HEK293 (cell line): ENCODE measurements around the gene RDX.

Experiments used
- CTCF ChIA-PET: fragments of 350-600 bp; formaldehyde crosslinking; extraction: SDS; loops from one replicate; lab custom pipeline; 2021; ENCODE audit warnings: antibody characterized with exemption; lab: Yijun Ruan, JAX
- POLR2A ChIA-PET: fragments of 300-600 bp; formaldehyde crosslinking; extraction: SDS; loops from one replicate; lab custom pipeline; 2020; ENCODE audit warnings: antibody characterized with exemption, inconsistent platforms; lab: Yijun Ruan, JAX
- H3K27ac ChIP-seq: fragments of 200-500 bp; sonication (Bioruptor generic); 2 replicates; pipeline ENCODE4 v1.5.1; 2014; ENCODE audit warnings: low read depth, low read length, control low read depth, inconsistent platforms; ENCODE audit errors: extremely low read depth
- H3K36me3 ChIP-seq, 2 experiments: fragments of 200-500 bp in 1 of 2; sonication (Bioruptor generic) in 1 of 2; 1 replicate in 1 of 2; 2 replicates in 1 of 2; pipeline ENCODE4 v1.5.1; 2014 to 2017; ENCODE audit warnings: inconsistent platforms in 2 of 2, low read length in 2 of 2; ENCODE audit not compliant: control insufficient read depth in 2 of 2, insufficient read depth in 1 of 2
- H3K4me1 ChIP-seq: fragments of 200-500 bp; sonication (Bioruptor generic); 2 replicates; pipeline ENCODE4 v1.5.1; 2014; ENCODE audit warnings: mild to moderate bottlenecking, low read length, inconsistent platforms; ENCODE audit not compliant: control insufficient read depth, insufficient read depth
- H3K4me3 ChIP-seq: 2 replicates; pipeline ENCODE4 v1.5.1; 2011; ENCODE audit warnings: low read depth, mild to moderate bottlenecking, control low read depth, low read length, moderate library complexity
- H3K9me3 ChIP-seq: fragments of 200-500 bp; sonication (Bioruptor generic); 2 replicates; pipeline ENCODE4 v1.5.1; 2014; ENCODE audit warnings: low read depth, low read length, inconsistent platforms; ENCODE audit not compliant: control insufficient read depth, insufficient read depth
- HIC1 ChIP-seq: fragments of 450-650 bp; formaldehyde crosslinking; IDR thresholded peaks from 2 replicates; pipeline ENCODE4 v1.5.1; 2016; ENCODE audit warnings: missing biosample characterization, missing genetic modification characterization
- KLF7 ChIP-seq: fragments of 450-650 bp; formaldehyde crosslinking; IDR thresholded peaks from 2 replicates; pipeline ENCODE4 v1.5.1; 2016; ENCODE audit warnings: missing biosample characterization, missing genetic modification characterization, borderline replicate concordance
- PATZ1 ChIP-seq: fragments of 450-650 bp; formaldehyde crosslinking; IDR thresholded peaks from 2 replicates; pipeline ENCODE4 v1.5.1; 2016; ENCODE audit warnings: missing biosample characterization, missing genetic modification characterization
- SP2 ChIP-seq: fragments of 450-650 bp; formaldehyde crosslinking; IDR thresholded peaks from 2 replicates; pipeline ENCODE4 v1.5.1; 2016; ENCODE audit warnings: missing biosample characterization, missing genetic modification characterization
- ZNF10 ChIP-seq: fragments of 450-650 bp; formaldehyde crosslinking; IDR thresholded peaks from 2 replicates; pipeline ENCODE4 v1.5.1; 2017; ENCODE audit warnings: missing biosample characterization, missing genetic modification characterization
- ZNF138 ChIP-seq: fragments of 450-650 bp; formaldehyde crosslinking; IDR thresholded peaks from 2 replicates; pipeline ENCODE4 v1.5.1; 2016; ENCODE audit warnings: missing biosample characterization, missing genetic modification characterization, borderline replicate concordance
- ZNF239 ChIP-seq: fragments of 450-650 bp; formaldehyde crosslinking; IDR thresholded peaks from 2 replicates; pipeline ENCODE4 v1.5.1; 2016; ENCODE audit warnings: missing biosample characterization, missing genetic modification characterization
- ZNF280C ChIP-seq: fragments of 450-650 bp; formaldehyde crosslinking; IDR thresholded peaks from 2 replicates; pipeline ENCODE4 v1.5.1; 2016; ENCODE audit warnings: missing biosample characterization, missing genetic modification characterization
- ZNF354C ChIP-seq: fragments of 450-650 bp; formaldehyde crosslinking; IDR thresholded peaks from 2 replicates; pipeline ENCODE4 v1.5.1; 2016; ENCODE audit warnings: missing biosample characterization, missing genetic modification characterization, low read depth, borderline replicate concordance
- ZNF423 ChIP-seq: fragments of 450-650 bp; formaldehyde crosslinking; IDR thresholded peaks from 2 replicates; pipeline ENCODE4 v1.5.1; 2016; ENCODE audit warnings: missing biosample characterization, missing genetic modification characterization
- ZNF473 ChIP-seq: fragments of 450-650 bp; formaldehyde crosslinking; IDR thresholded peaks from 2 replicates; pipeline ENCODE4 v1.5.1; 2017; ENCODE audit warnings: missing biosample characterization, missing genetic modification characterization
- ZNF501 ChIP-seq: fragments of 450-650 bp; formaldehyde crosslinking; IDR thresholded peaks from 2 replicates; pipeline ENCODE4 v1.5.1; 2016; ENCODE audit warnings: missing biosample characterization, missing genetic modification characterization
- ZNF596 ChIP-seq: fragments of 450-650 bp; IDR thresholded peaks from 2 replicates; pipeline ENCODE4 v1.5.0; 2018; ENCODE audit warnings: missing biosample characterization, mild to moderate bottlenecking, missing genetic modification characterization, moderate library complexity
- ZNF623 ChIP-seq: fragments of 450-650 bp; formaldehyde crosslinking; IDR thresholded peaks from 2 replicates; pipeline ENCODE4 v1.5.1; 2016; ENCODE audit warnings: missing biosample characterization, missing genetic modification characterization
- ZNF624 ChIP-seq: fragments of 450-650 bp; formaldehyde crosslinking; IDR thresholded peaks from 2 replicates; pipeline ENCODE4 v1.5.1; 2017; ENCODE audit warnings: missing biosample characterization, missing genetic modification characterization
- ZNF76 ChIP-seq: fragments of 450-650 bp; formaldehyde crosslinking; IDR thresholded peaks from 2 replicates; pipeline ENCODE4; 2016; ENCODE audit warnings: low read depth, missing biosample characterization, missing genetic modification characterization, borderline replicate concordance
- ZNF777 ChIP-seq: fragments of 450-650 bp; formaldehyde crosslinking; IDR thresholded peaks from 2 replicates; pipeline ENCODE4 v1.5.1; 2017; ENCODE audit warnings: missing biosample characterization, missing genetic modification characterization, borderline replicate concordance
- ZNF792 ChIP-seq: fragments of 450-650 bp; formaldehyde crosslinking; IDR thresholded peaks from 2 replicates; pipeline ENCODE4 v1.5.1; 2016; ENCODE audit warnings: missing biosample characterization, missing genetic modification characterization
- ZSCAN23 ChIP-seq: fragments of 450-650 bp; formaldehyde crosslinking; IDR thresholded peaks from 2 replicates; pipeline ENCODE4 v1.5.1; 2016; ENCODE audit warnings: missing biosample characterization, missing genetic modification characterization
- TF ChIP-seq, protein P1 (sequence below): fragments of 450-650 bp; formaldehyde crosslinking; IDR thresholded peaks from 2 replicates; pipeline ENCODE4 v1.5.1; 2017; ENCODE audit warnings: missing biosample characterization, missing genetic modification characterization

Gene RDX

GRCh38 chr11:110165039-110165925 is 131.1 kb downstream of the RDX start (continued):
- TF ChIP-seq HIC1 (tag by site-specific recombination) (no peak), ZNF501 (tag by site-specific recombination) (no peak)

- H3K9me3 ChIP-seq = no peaks in the 10 kb centered on the region
- CTCF ChIA-PET = interaction anchor here (0.7 to 4.1 kb wide), 2 partner anchors 12 to 265 kb away, joined by 3 to 24 read pairs; no protein-coding TSS in a partner anchor
- TF ChIP-seq ZNF624 (tag by site-specific recombination) = no peak
- TF ChIP-seq ZNF354C (tag by site-specific recombination) = no peak
- TF ChIP-seq ZNF239 (tag by site-specific recombination) = no peak
- TF ChIP-seq ZNF138 (tag by site-specific recombination) = no peak
- TF ChIP-seq ZNF10 = no peak
- TF ChIP-seq, protein P1, sequence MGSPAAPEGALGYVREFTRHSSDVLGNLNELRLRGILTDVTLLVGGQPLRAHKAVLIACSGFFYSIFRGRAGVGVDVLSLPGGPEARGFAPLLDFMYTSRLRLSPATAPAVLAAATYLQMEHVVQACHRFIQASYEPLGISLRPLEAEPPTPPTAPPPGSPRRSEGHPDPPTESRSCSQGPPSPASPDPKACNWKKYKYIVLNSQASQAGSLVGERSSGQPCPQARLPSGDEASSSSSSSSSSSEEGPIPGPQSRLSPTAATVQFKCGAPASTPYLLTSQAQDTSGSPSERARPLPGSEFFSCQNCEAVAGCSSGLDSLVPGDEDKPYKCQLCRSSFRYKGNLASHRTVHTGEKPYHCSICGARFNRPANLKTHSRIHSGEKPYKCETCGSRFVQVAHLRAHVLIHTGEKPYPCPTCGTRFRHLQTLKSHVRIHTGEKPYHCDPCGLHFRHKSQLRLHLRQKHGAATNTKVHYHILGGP (tag by site-specific recombination) = no peak
- TF ChIP-seq ZNF792 = no peak
- no peak for TF ChIP-seq PATZ1 (tag by site-specific recombination)
- no peak for TF ChIP-seq SP2
- no peak for TF ChIP-seq ZNF76 (tag by site-specific recombination)
- no peak for TF ChIP-seq ZNF280C (tag by site-specific recombination)
- no peak for TF ChIP-seq ZSCAN23 (tag by site-specific recombination)
- TF ChIP-seq ZNF596 (tag by site-specific recombination) = no peak
- no peak for TF ChIP-seq ZNF623
- no peak for TF ChIP-seq ZNF777 (tag by site-specific recombination)
- TF ChIP-seq ZNF423 = no peak
- no peak for TF ChIP-seq ZNF473
- TF ChIP-seq KLF7 (tag by site-specific recombination) = no peak
- TF ChIP-seq, all 188 proteins: peak for 0
- Histone ChIP-seq H3K4me3 (no peak overlapping the region), H3K4me1 (no peaks in the 10 kb centered on the region), H3K36me3 (peaks cover 0 to 67% of the 10 kb centered on the region in 2 experiments; a peak in 1 of 3 replicates), H3K27ac (no peak overlapping the region)
- POLR2A ChIA-PET = no interaction called here
Measured at GRCh38 chr11:110162216-110162615, 134.2 kb downstream of the RDX start.
